K562 (cell line): ENCODE data around the gene MARCO. TPM values are rescaled to one million over a fixed set of nuclear protein-coding genes. Genes with fewer than 3 reads are reported as not detected.

ENCODE experiments used
- ATAC-seq: fragments of 200-7000 bp; cut with Tn5 transposase; 3 replicates; pipeline ENCODE4 v1.9.1; 2020; ENCODE audit warnings: moderate library complexity
- BruUV-seq: library from RNA; stranded (reverse); fragments of 400-500 nt; replicated peaks from 2 replicates; lab custom pipeline; 2021; lab: Mats Ljungman, UMichigan
- CTCF ChIA-PET: fragments of 300-600 bp; formaldehyde crosslinking; extraction: SDS; loops from one replicate; lab custom pipeline; 2021; ENCODE audit warnings: low intra/inter-chr PET ratio; lab: Yijun Ruan, JAX
- POLR2A ChIA-PET: fragments of 300-600, 350-650 bp; sonication (Branson Sonifier 250); formaldehyde crosslinking; extraction: SDS; loops from one replicate; lab custom pipeline; 2021; ENCODE audit warnings: antibody characterized with exemption, inconsistent platforms; lab: Yijun Ruan, JAX
- DNase-seq, 4 experiments: peaks; one replicate each; pipeline versions ENCODE4 v3.0.0 to v3.0.0-alpha.2; 2011 to 2018; ENCODE audit warnings: low spot score in 3 of 4, mixed read lengths in 3 of 4; ENCODE audit errors: extremely low read depth in 1 of 4
- FAIRE-seq: peaks from 2 replicates; lab custom pipeline; 2011; peaks lifted over from hg19 to GRCh38; lab: Jason Lieb, UNC
- H2AFZ ChIP-seq: 2 replicates; pipeline ENCODE4 v1.6.0; 2011; ENCODE audit warnings: low read depth, low read length, control low read depth, inconsistent platforms
- H3K27ac ChIP-seq: fragments of 200-600 bp; 3 replicates; pipeline ENCODE4 v1.8.0; 2011; ENCODE audit warnings: low read depth, mild to moderate bottlenecking, control low read depth, inconsistent platforms, low read length, moderate library complexity, mixed read lengths; ENCODE audit errors: extremely low read depth
- H3K27me3 ChIP-seq, 2 experiments: fragments of 300-600 bp in 1 of 2; 2 replicates in 1 of 2; 3 replicates in 1 of 2; pipeline versions ENCODE4 v1.6.0 to v1.8.0; 2011; ENCODE audit warnings: inconsistent platforms in 2 of 2, low read length in 2 of 2, mild to moderate bottlenecking in 1 of 2, mixed read lengths in 1 of 2, moderate library complexity in 1 of 2; ENCODE audit not compliant: control insufficient read depth in 2 of 2, insufficient read depth in 2 of 2
- H3K36me3 ChIP-seq: fragments of 300-600 bp; 3 replicates; pipeline ENCODE4 v1.8.0; 2011; ENCODE audit warnings: mild to moderate bottlenecking, low read length, inconsistent platforms; ENCODE audit not compliant: control insufficient read depth, insufficient read depth
- H3K4me1 ChIP-seq, 2 experiments: fragments of 200-600 bp in 1 of 2; replicated peaks in 1 of 2; 2 replicates in 1 of 2; 3 replicates in 1 of 2; pipeline versions ENCODE4 v1.5.1 to v1.8.0; 2011; ENCODE audit warnings: inconsistent platforms in 2 of 2, low read length in 2 of 2, mild to moderate bottlenecking in 1 of 2, mixed read lengths in 1 of 2, moderate library complexity in 1 of 2; ENCODE audit not compliant: control insufficient read depth in 2 of 2, insufficient read depth in 2 of 2
- H3K4me2 ChIP-seq: 2 replicates; pipeline ENCODE4 v1.6.1; 2011; ENCODE audit warnings: low read length, control low read depth, inconsistent platforms, mixed read lengths; ENCODE audit not compliant: insufficient read depth
- H3K4me3 ChIP-seq: fragments of 200-600 bp; sonication (generic), shearing (Covaris generic); 2 replicates; pipeline ENCODE4 v1.5.1; 2016; ENCODE audit warnings: control low read depth, inconsistent platforms
- H3K79me2 ChIP-seq: fragments of 200-600 bp; 3 replicates; pipeline ENCODE4 v1.8.0; 2011; ENCODE audit warnings: low read length, inconsistent platforms; ENCODE audit not compliant: control insufficient read depth, insufficient read depth
- H3K9ac ChIP-seq, 2 experiments: 2 replicates each; pipeline versions ENCODE4 v1.6.0 to v1.6.1; 2011; ENCODE audit warnings: low read depth in 2 of 2, low read length in 2 of 2, control low read depth in 1 of 2, inconsistent platforms in 1 of 2, mild to moderate bottlenecking in 1 of 2, mixed read lengths in 1 of 2; ENCODE audit not compliant: insufficient read depth in 1 of 2
- H3K9me1 ChIP-seq: one replicate; pipeline ENCODE4 v1.6.0; 2011; ENCODE audit warnings: inconsistent platforms, mild to moderate bottlenecking, low read length, moderate library complexity; ENCODE audit not compliant: control insufficient read depth, insufficient read depth
- H3K9me3 ChIP-seq: replicated peaks from 2 replicates; pipeline ENCODE4 v1.5.1; 2011; ENCODE audit warnings: low read depth, low read length, inconsistent platforms; ENCODE audit not compliant: control insufficient read depth, insufficient read depth
- H4K20me1 ChIP-seq: replicated peaks from 2 replicates; pipeline ENCODE4 v1.6.1; 2011; ENCODE audit warnings: low read length, inconsistent platforms, mixed read lengths; ENCODE audit not compliant: control insufficient read depth, insufficient read depth
- EP300 ChIP-seq: IDR thresholded peaks from 2 replicates; pipeline ENCODE4 v1.6.1; 2012; ENCODE audit warnings: low read length, improper control_type of control experiment
- HCFC1 ChIP-seq: IDR thresholded peaks from 2 replicates; pipeline ENCODE4 v1.6.1; 2012; ENCODE audit warnings: low read depth, low read length, improper control_type of control experiment
- LCOR ChIP-seq: sonication (generic); formaldehyde crosslinking; IDR thresholded peaks from 2 replicates; pipeline ENCODE4 v1.8.0; 2022; ENCODE audit warnings: mild to moderate bottlenecking, missing genetic modification reagents
- MAFF ChIP-seq: IDR thresholded peaks from 2 replicates; pipeline ENCODE4 v1.6.1; 2012; ENCODE audit warnings: low read length, improper control_type of control experiment
- SMARCB1 ChIP-seq: IDR thresholded peaks from 2 replicates; pipeline ENCODE4 v1.6.1; 2011; ENCODE audit warnings: improper control_type of control experiment, low read depth; ENCODE audit not compliant: insufficient read length
- TAF9B ChIP-seq: fragments of 450-650 bp; IDR thresholded peaks from 2 replicates; pipeline ENCODE4 v1.6.1; 2018; ENCODE audit warnings: mild to moderate bottlenecking; ENCODE audit not compliant: partially characterized antibody
- TEAD2 ChIP-seq: fragments of 450-650 bp; IDR thresholded peaks from 2 replicates; pipeline ENCODE4 v1.6.1; 2016; ENCODE audit warnings: missing genetic modification characterization, control low read depth, missing compliant biosample characterization
- WGBS: fragments of 100-300 bp; shearing (Covaris generic); methylation state at CpG from one replicate; pipeline ENCODE4 v1.1.6; 2016; ENCODE audit warnings: low coverage, mixed read lengths; ENCODE audit not compliant: insufficient coverage; ENCODE audit errors: missing lambda C conversion rate; 5-methylcytosine and 5-hydroxymethylcytosine counted together
- in situ Hi-C: fragments of 300-500 bp; cut with MboI; formaldehyde crosslinking; loops from 4 replicates; pipeline ENCODE4 v1.15.0; 2018; ENCODE audit warnings: inconsistent platforms, mixed read lengths
- intact Hi-C: fragments of 100-400 bp; cut with micrococcal nuclease; formaldehyde crosslinking; loops from 2 replicates; pipeline ENCODE4 v1.14.2; 2022
- polyA plus RNA-seq, 8 experiments: library from polyadenylated mRNA; depleted of rRNA in 4 of 8; stranded (reverse) in 5 of 8; unstranded in 3 of 8; fragments of >200 nt; fragmentation: Nextera tagmentation in 2 of 8; fragmentation: Illumina TruSeq in 1 of 8; extraction: Ambion mirVana in 2 of 8; extraction: Trizol in 1 of 8; gene quantifications; 2 replicates each; pipeline versions ENCODE4 v1.2.1 to v1.2.3, GENCODE V29; 2011 to 2014; ENCODE audit warnings: inconsistent platforms in 1 of 8, missing spikeins in 1 of 8
- total RNA-seq, 7 experiments: library from RNA; depleted of rRNA in 6 of 7; stranded (reverse); fragments of >200 nt in 6 of 7; fragmentation: Illumina TruSeq in 2 of 7; extraction: Trizol in 2 of 7; gene quantifications; 2 replicates each; pipeline versions ENCODE4 v1.2.1 to v1.2.3, GENCODE V29; 2011 to 2021; ENCODE audit warnings: low replicate concordance in 1 of 7
- TF ChIP-seq, protein P1 (sequence below): fragments of 450-650 bp; IDR thresholded peaks from 2 replicates; pipeline ENCODE4 v1.7.0; 2016; ENCODE audit warnings: borderline replicate concordance
- TF ChIP-seq, protein P2 (sequence below): sonication (generic); formaldehyde crosslinking; IDR thresholded peaks from 2 replicates; pipeline ENCODE4 v1.8.0; 2022; ENCODE audit warnings: missing genetic modification reagents, mild to moderate bottlenecking, moderate library complexity, borderline replicate concordance
- TF ChIP-seq, protein P3 (sequence below): IDR thresholded peaks from 2 replicates; pipeline ENCODE4 v1.6.1; 2011; ENCODE audit not compliant: insufficient read length; ENCODE audit errors: extremely low read depth
- TF ChIP-seq, protein P4 (sequence below): sonication (generic); formaldehyde crosslinking; IDR thresholded peaks from 2 replicates; pipeline ENCODE4 v1.8.0; 2022; ENCODE audit warnings: mild to moderate bottlenecking, missing genetic modification reagents

Gene MARCO
- total and polyA plus RNA-seq, 9 of the 15 experiments (the other 6 are each of a cell fraction or from before 2014, with no cell fraction given) = 0.31 TPM; not detected in 8

DNA sequence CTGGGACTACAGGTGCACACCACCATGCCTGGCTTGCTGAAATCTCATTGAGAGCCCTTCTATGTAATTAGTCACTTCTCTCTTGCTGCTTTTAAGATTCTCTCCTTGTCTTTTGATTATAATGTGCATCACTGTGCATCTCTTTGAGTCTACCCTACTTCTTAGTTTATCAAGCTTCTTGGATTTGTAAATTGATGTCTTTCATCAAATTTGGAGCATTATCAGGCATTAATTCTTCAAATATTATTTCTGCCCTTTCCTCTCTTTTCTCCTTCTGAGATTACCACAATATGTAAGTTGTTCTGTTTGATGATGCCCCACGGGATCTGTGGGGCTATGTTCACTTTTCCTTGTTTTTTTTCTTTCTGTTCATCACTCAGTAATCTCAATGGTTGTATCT, 9.0 kb upstream of the MARCO start:
- no peak overlapping the region for H3K27ac ChIP-seq
- no TSS peak for BruUV-seq
- TF ChIP-seq LCOR (CRISPR knock-in tag) (no peak), HCFC1 (no peak), MAFF (no peak), TAF9B (no peak), EP300 (no peak), TEAD2 (no peak), SMARCB1 (no peak)
- TF ChIP-seq, protein P1, sequence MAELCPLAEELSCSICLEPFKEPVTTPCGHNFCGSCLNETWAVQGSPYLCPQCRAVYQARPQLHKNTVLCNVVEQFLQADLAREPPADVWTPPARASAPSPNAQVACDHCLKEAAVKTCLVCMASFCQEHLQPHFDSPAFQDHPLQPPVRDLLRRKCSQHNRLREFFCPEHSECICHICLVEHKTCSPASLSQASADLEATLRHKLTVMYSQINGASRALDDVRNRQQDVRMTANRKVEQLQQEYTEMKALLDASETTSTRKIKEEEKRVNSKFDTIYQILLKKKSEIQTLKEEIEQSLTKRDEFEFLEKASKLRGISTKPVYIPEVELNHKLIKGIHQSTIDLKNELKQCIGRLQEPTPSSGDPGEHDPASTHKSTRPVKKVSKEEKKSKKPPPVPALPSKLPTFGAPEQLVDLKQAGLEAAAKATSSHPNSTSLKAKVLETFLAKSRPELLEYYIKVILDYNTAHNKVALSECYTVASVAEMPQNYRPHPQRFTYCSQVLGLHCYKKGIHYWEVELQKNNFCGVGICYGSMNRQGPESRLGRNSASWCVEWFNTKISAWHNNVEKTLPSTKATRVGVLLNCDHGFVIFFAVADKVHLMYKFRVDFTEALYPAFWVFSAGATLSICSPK = no peak
- TF ChIP-seq, protein P2, sequence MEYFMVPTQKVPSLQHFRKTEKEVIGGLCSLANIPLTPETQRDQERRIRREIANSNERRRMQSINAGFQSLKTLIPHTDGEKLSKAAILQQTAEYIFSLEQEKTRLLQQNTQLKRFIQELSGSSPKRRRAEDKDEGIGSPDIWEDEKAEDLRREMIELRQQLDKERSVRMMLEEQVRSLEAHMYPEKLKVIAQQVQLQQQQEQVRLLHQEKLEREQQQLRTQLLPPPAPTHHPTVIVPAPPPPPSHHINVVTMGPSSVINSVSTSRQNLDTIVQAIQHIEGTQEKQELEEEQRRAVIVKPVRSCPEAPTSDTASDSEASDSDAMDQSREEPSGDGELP (CRISPR knock-in tag) = no peak
- TF ChIP-seq, protein P3, sequence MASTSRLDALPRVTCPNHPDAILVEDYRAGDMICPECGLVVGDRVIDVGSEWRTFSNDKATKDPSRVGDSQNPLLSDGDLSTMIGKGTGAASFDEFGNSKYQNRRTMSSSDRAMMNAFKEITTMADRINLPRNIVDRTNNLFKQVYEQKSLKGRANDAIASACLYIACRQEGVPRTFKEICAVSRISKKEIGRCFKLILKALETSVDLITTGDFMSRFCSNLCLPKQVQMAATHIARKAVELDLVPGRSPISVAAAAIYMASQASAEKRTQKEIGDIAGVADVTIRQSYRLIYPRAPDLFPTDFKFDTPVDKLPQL = no peak
- TF ChIP-seq, protein P4, sequence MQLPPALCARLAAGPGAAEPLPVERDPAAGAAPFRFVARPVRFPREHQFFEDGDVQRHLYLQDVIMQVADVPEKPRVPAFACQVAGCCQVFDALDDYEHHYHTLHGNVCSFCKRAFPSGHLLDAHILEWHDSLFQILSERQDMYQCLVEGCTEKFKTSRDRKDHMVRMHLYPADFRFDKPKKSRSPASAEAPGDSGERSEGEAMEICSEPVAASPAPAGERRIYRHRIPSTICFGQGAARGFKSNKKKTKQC = no peak
- intact Hi-C loops = no loop called here
- H3K79me2 ChIP-seq = no peaks in the 10 kb centered on the region
- DNase-seq (no peak), ATAC-seq (no peak), FAIRE-seq (no peak)
- in situ Hi-C loops = no loop called here
- no peaks in the 10 kb centered on the region; the same call in 1 of the 2 replicates for H3K9me3 ChIP-seq
- no peaks in the 10 kb centered on the region for H4K20me1 ChIP-seq
- no peak overlapping the region for H3K9ac ChIP-seq
- no peak overlapping the region for H3K4me3 ChIP-seq
- no peaks in the 10 kb centered on the region for H3K4me1 ChIP-seq
- H3K36me3 ChIP-seq = no peaks in the 10 kb centered on the region
- H2AFZ ChIP-seq = no peak overlapping the region
- POLR2A ChIA-PET = interaction anchor here (0.6 kb wide), 1 partner anchor 445 kb away, joined by 3 read pairs; no protein-coding TSS in a partner anchor
- no peaks in the 10 kb centered on the region for H3K27me3 ChIP-seq
- no peak overlapping the region for H3K4me2 ChIP-seq
- H3K9me1 ChIP-seq = no peaks in the 10 kb centered on the region
- 0% methylated on average over 1 of the region's 1 CpG for WGBS
- CTCF ChIA-PET = no interaction called here
